ENCODE data around the gene MGAT4B.

MGAT4B gene

DNA sequence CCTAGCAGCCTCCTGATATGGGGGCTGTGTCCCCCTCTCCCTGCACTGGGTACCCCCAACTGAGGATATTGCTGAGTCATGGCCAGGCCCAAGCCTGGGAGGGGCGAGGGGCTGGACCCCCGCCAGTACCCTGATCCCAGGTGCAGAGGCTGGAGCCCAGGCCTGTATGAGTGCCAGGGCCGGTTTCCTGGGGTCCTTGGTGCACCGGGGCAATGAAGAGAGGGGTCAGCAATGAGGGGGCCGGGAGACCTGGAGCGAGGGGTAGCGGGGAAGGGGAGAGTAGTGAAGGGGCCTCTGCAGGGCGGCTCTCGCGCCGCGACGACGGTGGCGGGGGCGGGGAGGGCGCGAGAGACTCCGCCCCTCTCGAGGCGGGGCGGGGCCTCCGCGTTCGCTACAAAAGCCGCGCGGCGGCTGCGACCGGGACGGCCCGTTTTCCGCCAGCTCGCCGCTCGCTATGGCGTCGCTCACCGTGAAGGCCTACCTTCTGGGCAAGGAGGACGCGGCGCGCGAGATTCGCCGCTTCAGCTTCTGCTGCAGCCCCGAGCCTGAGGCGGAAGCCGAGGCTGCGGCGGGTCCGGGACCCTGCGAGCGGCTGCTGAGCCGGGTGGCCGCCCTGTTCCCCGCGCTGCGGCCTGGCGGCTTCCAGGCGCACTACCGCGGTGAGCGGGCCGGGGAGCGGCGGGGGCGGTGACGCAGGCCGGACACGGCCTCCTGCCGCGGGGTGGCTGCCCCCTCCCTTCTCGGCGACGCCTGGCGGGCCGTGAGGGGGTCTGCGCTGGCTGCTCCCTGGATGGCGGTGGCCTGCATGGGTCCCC is 14.0 kb upstream of the MGAT4B start, which contains the start of gene SQSTM1:
Gene SQSTM1 (plus strand): TSS at position 423 of the 815 bp plus-strand sequence. CDS start 32 bp downstream, at position 455.
- TF ChIP-seq SPI1 (IDR thresholded peaks at IDR 0.05; ENCODE audit: low read depth, low read length) (no peak), TAF1 (IDR thresholded peaks at IDR 0.05; ENCODE audit: low read depth, low read length) (peak; percentile 85), POLR2AphosphoS5 (IDR thresholded peaks at IDR 0.05; ENCODE audit: low read depth, low read length) (peak; percentile 99), POU2F2 (IDR thresholded peaks at IDR 0.05; ENCODE audit: low read depth, low read length) (peak; percentile 83), POLR2A (IDR thresholded peaks at IDR 0.05; ENCODE audit: low read depth, low read length) (peak; percentile 99), PAX5 (IDR thresholded peaks at IDR 0.05; ENCODE audit: insufficient read depth, low read length, severe bottlenecking) (no peak)
- DNase-seq (ENCODE audit: insufficient read length, low spot score) (peak; percentile 86), FAIRE-seq (peak; percentile 97)

- DNase-seq (ENCODE audit: insufficient read length, low spot score) = no peak
- TF ChIP-seq POLR2A (IDR thresholded peaks at IDR 0.05; ENCODE audit: low read depth, low read length) = no peak
- TF ChIP-seq POLR2AphosphoS5 (IDR thresholded peaks at IDR 0.05; ENCODE audit: low read depth, low read length) = no peak
- TF ChIP-seq TAF1 (IDR thresholded peaks at IDR 0.05; ENCODE audit: low read depth, low read length) = no peak
- no peak for TF ChIP-seq SPI1 (IDR thresholded peaks at IDR 0.05; ENCODE audit: low read depth, low read length)
- TF ChIP-seq PAX5 (IDR thresholded peaks at IDR 0.05; ENCODE audit: insufficient read depth, low read length, severe bottlenecking) = no peak
- TF ChIP-seq POU2F2 (IDR thresholded peaks at IDR 0.05; ENCODE audit: low read depth, low read length) = no peak
- FAIRE-seq = peak; percentile 86
Measured at GRCh38 chr5:179820127-179820482, 13.4 kb upstream of the MGAT4B start.

DNA sequence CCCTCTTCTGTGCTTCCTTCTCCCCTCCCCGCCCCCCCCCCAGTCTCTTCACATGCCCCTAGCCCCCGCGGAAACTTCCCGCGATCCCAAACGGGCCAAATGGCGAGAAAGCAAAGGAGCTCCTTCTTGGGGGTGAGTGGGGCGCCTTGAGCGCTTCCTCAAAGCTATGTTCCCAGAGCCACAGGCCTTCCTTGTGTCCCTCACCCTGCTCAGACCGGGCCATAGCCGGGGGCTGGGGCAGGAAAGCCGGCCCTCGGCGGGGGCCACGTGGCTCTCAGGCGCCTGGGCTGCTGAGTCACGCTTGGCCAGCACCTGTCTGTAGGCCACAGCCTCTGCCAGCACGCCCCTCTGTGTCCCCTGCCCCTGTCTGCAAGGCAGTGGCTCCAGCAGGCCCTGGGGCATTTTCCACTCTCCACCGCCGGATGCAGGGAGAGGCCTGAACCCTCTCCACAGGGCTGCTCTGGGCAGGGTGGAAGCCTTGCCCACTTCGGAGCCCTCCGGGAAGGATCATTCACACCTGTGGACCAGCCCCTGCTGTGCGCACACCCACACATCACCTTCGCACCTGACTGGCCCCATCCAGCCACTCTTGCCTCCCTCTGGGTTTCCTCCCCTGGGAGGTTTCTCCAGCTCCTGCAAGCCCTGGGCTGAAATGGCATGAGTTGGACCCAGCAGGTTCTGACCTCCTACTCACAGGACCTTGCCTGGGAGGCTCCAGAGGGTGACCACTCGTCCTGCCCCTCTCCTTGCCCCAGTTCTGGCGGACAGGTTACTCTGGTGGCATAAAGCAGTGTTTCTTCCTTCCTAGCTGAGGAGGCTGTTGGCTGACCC is 12.8 kb upstream of the MGAT4B start:
- TF ChIP-seq PAX5 (IDR thresholded peaks at IDR 0.05; ENCODE audit: insufficient read depth, low read length, severe bottlenecking) = peak; percentile 43
- TF ChIP-seq TAF1 (IDR thresholded peaks at IDR 0.05; ENCODE audit: low read depth, low read length) = no peak; the same call in 1 of the 2 replicates
- FAIRE-seq (peak; percentile 54), DNase-seq (ENCODE audit: insufficient read length, low spot score) (no peak)

DNA sequence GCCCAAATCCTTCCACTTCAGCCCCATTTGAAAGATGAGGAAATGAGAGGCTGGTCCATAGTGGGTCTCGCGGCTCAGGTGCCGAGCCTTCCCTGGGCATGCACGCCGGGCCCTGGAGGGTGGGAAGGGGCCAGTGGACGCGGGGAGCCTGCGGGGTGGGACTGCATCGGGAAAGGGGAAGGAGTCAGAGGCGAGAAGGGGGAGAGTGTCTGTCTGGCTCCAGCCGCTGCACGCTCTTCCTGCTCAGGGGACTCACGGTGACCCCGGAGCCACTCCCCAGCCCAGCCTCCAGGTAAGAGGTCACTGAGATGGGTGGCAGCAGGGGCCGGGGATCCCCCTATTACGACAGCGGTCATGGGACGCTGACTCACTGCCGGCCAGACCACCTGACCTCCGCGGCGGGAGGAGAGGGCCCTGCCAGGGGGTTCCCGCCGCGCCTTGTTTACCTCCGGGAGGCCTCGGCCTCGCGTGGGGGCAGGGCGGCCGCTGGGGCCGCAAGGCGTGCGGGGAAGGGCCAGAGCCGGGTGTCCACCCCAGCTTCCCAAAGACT is 12.2 kb upstream of the MGAT4B start:
- peak; percentile 95 for FAIRE-seq
- TF ChIP-seq POU2F2 (IDR thresholded peaks at IDR 0.05; ENCODE audit: low read depth, low read length) (peak; percentile 71; the same call in 1 of the 2 replicates), PAX5 (IDR thresholded peaks at IDR 0.05; ENCODE audit: insufficient read depth, low read length, severe bottlenecking) (peak; percentile 89), TAF1 (IDR thresholded peaks at IDR 0.05; ENCODE audit: low read depth, low read length) (peak; percentile 31; the same call in 1 of the 2 replicates), POLR2AphosphoS5 (IDR thresholded peaks at IDR 0.05; ENCODE audit: low read depth, low read length) (no peak), SPI1 (IDR thresholded peaks at IDR 0.05; ENCODE audit: low read depth, low read length) (0 out of 2 replicates have a peak, but pooled peaks have one; percentile 2), POLR2A (IDR thresholded peaks at IDR 0.05; ENCODE audit: low read depth, low read length) (peak; percentile 63)
- DNase-seq (ENCODE audit: insufficient read length, low spot score) = peak; percentile 87

- TF ChIP-seq PAX5 (IDR thresholded peaks at IDR 0.05; ENCODE audit: insufficient read depth, low read length, severe bottlenecking) (no peak), POLR2AphosphoS5 (IDR thresholded peaks at IDR 0.05; ENCODE audit: low read depth, low read length) (no peak), SPI1 (IDR thresholded peaks at IDR 0.05; ENCODE audit: low read depth, low read length) (no peak), TAF1 (IDR thresholded peaks at IDR 0.05; ENCODE audit: low read depth, low read length) (no peak), POLR2A (IDR thresholded peaks at IDR 0.05; ENCODE audit: low read depth, low read length) (no peak), POU2F2 (IDR thresholded peaks at IDR 0.05; ENCODE audit: low read depth, low read length) (no peak)
- DNase-seq (ENCODE audit: insufficient read length, low spot score) = no peak
- no peak for FAIRE-seq
Measured at GRCh38 chr5:179817890-179818745, 11.5 kb upstream of the MGAT4B start.

DNA sequence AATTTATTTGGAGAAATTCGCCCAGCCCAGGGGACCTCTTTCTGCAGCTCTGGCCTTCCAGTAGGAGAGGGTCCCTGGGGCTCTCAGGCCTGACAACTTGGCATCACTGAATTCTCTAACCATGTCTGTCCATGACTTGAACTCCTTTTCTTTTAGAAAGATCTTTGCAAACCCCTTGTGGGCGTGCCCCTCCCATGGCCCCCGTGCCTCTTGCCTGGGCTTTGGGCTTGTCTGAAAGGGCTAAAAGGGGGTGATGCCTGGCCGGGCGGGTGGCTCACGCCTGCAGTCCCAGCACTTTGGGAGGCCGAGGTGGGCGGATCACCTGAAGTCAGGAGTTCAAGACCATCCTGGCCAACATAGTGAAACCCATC is 10.8 kb upstream of the MGAT4B start:
- no peak for TF ChIP-seq SPI1 (IDR thresholded peaks at IDR 0.05; ENCODE audit: low read depth, low read length)
- TF ChIP-seq POLR2A (IDR thresholded peaks at IDR 0.05; ENCODE audit: low read depth, low read length) = no peak
- no peak for TF ChIP-seq PAX5 (IDR thresholded peaks at IDR 0.05; ENCODE audit: insufficient read depth, low read length, severe bottlenecking)
- TF ChIP-seq POLR2AphosphoS5 (IDR thresholded peaks at IDR 0.05; ENCODE audit: low read depth, low read length) = no peak
- TF ChIP-seq TAF1 (IDR thresholded peaks at IDR 0.05; ENCODE audit: low read depth, low read length) = no peak
- TF ChIP-seq POU2F2 (IDR thresholded peaks at IDR 0.05; ENCODE audit: low read depth, low read length) = no peak
- DNase-seq (ENCODE audit: insufficient read length, low spot score) = no peak
- no peak for FAIRE-seq

DNA sequence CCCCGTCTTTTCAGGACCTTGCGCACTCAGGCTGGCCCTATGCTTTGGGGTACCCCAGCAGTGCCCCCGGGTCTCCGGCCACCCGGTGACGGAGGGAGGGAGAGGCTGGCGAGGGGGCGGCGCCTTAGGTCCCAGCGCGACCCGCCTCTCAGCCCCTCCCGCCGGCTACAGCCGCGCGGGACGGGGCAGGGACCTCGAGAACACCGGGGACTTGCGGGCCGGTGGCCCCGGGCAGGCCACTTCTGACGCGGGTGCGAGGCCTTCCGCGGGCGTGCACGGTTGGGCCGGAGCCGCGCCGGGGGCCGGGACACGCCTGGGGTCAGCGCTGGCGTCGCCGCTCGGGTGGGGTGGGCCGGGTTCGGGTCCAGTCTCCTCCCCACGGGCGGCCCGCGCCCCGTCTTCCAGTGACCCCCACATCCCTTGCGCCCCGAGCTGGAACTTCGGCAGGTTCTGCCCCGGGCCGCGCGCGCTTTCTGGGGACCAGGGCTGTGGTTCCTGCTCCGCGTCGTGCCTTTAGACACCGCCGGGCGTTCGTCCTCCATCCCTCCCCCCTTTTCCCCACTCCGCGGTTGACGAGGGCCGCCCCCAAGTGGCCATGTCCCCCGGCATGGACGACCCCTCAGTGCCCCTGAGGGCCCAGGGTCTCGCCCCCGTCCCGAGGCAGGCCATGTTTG is 10.3 kb upstream of the MGAT4B start:
- TF ChIP-seq SPI1 (IDR thresholded peaks at IDR 0.05; ENCODE audit: low read depth, low read length) = no peak
- DNase-seq (ENCODE audit: insufficient read length, low spot score) = no peak
- no peak for FAIRE-seq

GRCh38 chr5:179816401-179816795 is 9.7 kb upstream of the MGAT4B start:
- TF ChIP-seq TAF1 (IDR thresholded peaks at IDR 0.05; ENCODE audit: low read depth, low read length) (no peak), POLR2A (IDR thresholded peaks at IDR 0.05; ENCODE audit: low read depth, low read length) (no peak), POU2F2 (IDR thresholded peaks at IDR 0.05; ENCODE audit: low read depth, low read length) (no peak), SPI1 (IDR thresholded peaks at IDR 0.05; ENCODE audit: low read depth, low read length) (no peak), PAX5 (IDR thresholded peaks at IDR 0.05; ENCODE audit: insufficient read depth, low read length, severe bottlenecking) (no peak), POLR2AphosphoS5 (IDR thresholded peaks at IDR 0.05; ENCODE audit: low read depth, low read length) (no peak)
- no peak for FAIRE-seq
- DNase-seq (ENCODE audit: insufficient read length, low spot score) = no peak

Data from GM12891 (cell line).